CMK (cell line): ENCODE data around the gene JADE2.

Experiments
- DNase-seq: peaks from one replicate; pipeline ENCODE4 v3.0.0-alpha.2; 2010; ENCODE audit warnings: low read depth

The JADE2 gene

GRCh38 chr5:134530301-134531077, 5.0 kb downstream of the JADE2 start:
- DNase-seq, result no peak

GRCh38 chr5:134533115-134533815, 7.8 kb downstream of the JADE2 start:
- no peak for DNase-seq

GRCh38 chr5:134534058-134534725, 8.7 kb downstream of the JADE2 start:
- DNase-seq, result no peak

- no peak for DNase-seq
Measured at GRCh38 chr5:134534726-134535110, 9.2 kb downstream of the JADE2 start.

GRCh38 chr5:134536876-134537275, 11.4 kb downstream of the JADE2 start:
- no peak for DNase-seq

- no peak for DNase-seq
Measured at GRCh38 chr5:134537297-134537696, 11.8 kb downstream of the JADE2 start.

GRCh38 chr5:134538296-134538695, 12.8 kb downstream of the JADE2 start:
- DNase-seq, result no peak

- no peak for DNase-seq
Measured at GRCh38 chr5:134539732-134540131, 14.3 kb downstream of the JADE2 start.

- no peak for DNase-seq
Measured at GRCh38 chr5:134540747-134541733, 15.6 kb downstream of the JADE2 start.

- DNase-seq, result no peak
Measured at GRCh38 chr5:134541736-134542376, 16.4 kb downstream of the JADE2 start.

- DNase-seq, result no peak
Measured at GRCh38 chr5:134543820-134544614, 18.5 kb downstream of the JADE2 start.

- DNase-seq, result no peak
Measured at GRCh38 chr5:134545070-134545868, 19.8 kb downstream of the JADE2 start.

- no peak for DNase-seq
Measured at GRCh38 chr5:134547066-134547465, 21.6 kb downstream of the JADE2 start.

GRCh38 chr5:134547579-134547978, 22.1 kb downstream of the JADE2 start:
- no peak for DNase-seq

GRCh38 chr5:134547999-134548658, 22.7 kb downstream of the JADE2 start:
- DNase-seq, result no peak

GRCh38 chr5:134549714-134550113, 24.2 kb downstream of the JADE2 start:
- no peak for DNase-seq

- DNase-seq, result no peak
Measured at GRCh38 chr5:134550271-134551214, 25.1 kb downstream of the JADE2 start.

- no peak for DNase-seq
Measured at GRCh38 chr5:134551901-134552300, 26.4 kb downstream of the JADE2 start.
